ENCODE data around the gene NMT1.

NMT1 gene

DNA sequence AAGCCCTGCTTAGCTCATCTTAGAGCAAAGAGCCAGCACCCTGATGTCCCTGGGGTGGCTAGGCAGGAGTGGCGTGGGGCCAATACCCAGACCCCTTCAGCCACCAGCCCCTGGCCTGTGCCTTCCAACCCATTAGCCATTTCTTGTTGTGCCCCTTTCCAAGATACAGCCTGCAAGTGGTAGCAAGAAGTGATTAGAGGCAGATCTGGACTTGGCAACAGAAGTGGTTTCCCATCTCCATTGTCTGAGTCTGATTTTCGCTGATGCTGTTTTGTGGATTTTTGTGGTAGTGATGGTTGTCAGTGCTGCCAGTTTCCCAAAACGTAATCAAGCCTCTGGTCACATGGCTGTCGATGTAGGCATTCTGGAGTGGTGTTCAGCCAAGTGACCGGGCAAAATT is 45.5 kb downstream of the NMT1 start:
- no peak for DNase-seq

- no peak for DNase-seq
Measured at GRCh38 chr17:45107293-45108010, 46.3 kb downstream of the NMT1 start.

DNA sequence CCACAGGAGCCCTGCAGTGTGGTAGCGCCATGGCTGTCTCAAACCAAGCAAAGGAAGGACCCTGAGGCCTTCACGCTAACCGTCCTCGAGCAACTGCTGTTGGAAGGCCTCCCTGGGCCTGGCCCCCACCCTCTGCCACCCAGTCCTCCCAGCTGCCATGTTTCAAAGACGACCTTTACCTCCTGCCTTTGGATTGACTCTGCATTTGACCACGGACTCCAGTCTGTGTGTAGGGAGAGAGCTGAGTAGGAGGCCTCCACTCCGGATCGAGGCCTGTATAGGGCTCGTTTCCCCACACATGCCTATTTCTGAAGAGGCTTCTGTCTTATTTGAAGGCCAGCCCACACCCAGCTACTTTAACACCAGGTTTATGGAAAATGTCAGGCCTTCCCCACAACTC is 46.9 kb downstream of the NMT1 start:
- no peak for DNase-seq

- no peak for DNase-seq
Measured at GRCh38 chr17:45108595-45109521, 47.7 kb downstream of the NMT1 start.

DNA sequence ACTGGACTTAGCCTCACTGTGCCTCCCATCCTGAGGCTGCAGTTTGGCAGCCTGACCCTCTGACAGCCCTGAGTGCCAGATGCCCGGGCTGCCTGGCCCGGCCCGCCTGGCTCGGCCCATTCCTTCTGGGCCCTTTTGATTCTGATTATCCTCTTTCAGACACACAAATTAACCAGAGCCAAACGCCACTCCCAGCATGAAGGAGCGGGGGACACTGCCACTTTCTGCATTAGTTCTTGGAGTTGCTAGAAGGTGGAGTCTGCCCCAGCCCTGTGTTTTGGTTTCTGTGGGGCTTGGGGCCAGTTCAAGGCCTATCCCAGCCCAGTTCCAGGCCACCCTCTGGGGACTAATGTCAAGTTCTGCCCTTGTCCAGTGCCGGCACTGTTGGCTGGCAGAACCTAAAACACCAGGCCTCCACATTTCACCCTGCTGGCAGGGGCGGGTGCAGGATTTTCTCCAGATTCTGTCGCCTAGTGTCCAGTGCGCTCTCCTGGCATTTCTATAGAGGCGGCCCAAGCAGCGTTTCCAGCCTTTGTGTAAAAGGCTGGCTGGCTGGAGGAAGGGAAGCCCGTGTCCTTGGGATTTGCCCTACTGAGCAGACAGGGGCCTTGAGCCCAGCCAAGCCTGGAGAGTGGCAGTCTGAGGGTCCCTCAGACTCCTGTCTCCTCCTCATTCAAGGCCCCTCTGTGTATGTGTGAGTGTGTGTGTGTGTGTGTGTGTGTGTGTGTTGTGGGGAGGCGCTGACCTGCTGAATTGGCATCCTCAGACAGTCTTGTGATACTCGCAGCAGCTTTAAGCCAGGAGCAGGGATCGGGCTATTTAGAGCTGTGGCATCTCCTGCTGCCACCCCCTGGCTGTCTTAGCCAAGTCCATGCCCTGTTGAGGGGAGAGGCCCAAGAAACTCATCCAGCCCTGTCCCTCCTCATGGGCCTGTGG is 49.8 kb downstream of the NMT1 start:
- no peak for DNase-seq

DNA sequence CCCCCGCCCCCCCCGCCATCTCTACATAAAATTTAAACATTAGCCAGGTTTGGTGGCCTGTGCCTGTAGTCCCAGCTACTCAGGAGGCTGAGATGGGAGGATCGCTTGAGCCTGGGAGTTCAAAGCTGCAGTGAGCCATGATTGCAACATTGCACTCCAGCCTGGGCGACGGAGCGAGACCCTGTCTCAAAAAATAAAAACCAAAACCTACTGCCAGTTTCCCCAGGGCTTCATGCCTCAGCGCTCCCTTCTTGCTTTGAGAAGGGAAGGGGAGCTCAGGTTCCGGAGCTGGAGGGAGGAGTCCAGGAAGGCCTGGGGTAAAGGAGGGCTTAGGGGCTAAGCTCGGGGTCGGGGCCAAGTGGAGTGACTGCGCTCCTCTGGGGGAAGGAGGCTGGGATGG is 50.7 kb downstream of the NMT1 start:
- DNase-seq, result no peak

DNA sequence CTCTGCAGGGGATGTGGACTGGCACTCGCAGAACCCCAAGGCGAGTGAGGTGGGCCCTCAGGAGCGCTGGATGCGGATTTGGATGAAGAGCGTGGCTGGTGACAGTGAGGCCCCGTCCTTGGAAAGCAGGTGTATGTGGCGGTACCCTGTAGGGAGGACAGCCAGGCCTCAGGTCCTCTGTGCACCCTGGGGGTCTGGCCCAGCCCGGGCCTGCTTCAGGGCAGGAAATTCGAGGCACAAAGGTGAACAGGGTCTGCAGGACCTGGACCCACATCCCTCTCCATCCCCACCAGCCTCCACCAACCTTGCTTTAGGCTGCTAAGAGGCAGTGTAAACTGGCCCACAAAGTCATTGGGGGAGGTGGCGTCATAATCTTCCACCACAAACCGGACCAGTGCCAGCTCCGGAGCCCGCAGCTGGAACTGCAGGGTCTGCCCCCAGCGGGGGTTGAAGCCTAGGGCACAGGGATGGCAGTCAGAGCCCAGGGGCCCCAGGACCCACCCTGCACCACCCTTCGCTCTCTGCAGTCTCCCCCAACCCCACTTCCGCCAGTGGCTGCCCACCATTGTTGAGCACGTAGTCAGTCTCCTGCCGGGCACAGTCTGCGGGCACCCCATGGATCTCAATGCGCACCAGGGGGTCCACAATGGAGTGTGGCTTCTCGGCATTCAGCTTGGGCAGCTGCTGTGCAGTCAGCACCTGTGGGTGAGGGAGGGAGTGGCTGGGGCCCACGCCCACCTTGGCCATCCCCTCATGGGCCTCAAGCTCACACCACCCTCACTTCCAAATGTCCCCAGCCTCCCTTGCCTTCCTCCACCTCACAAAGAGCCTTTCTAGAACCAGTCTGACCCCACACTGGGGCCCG is 51.7 kb downstream of the NMT1 start:
- no peak for DNase-seq

GRCh38 chr17:45113424-45113754 is 52.3 kb downstream of the NMT1 start:
- no peak for DNase-seq

DNA sequence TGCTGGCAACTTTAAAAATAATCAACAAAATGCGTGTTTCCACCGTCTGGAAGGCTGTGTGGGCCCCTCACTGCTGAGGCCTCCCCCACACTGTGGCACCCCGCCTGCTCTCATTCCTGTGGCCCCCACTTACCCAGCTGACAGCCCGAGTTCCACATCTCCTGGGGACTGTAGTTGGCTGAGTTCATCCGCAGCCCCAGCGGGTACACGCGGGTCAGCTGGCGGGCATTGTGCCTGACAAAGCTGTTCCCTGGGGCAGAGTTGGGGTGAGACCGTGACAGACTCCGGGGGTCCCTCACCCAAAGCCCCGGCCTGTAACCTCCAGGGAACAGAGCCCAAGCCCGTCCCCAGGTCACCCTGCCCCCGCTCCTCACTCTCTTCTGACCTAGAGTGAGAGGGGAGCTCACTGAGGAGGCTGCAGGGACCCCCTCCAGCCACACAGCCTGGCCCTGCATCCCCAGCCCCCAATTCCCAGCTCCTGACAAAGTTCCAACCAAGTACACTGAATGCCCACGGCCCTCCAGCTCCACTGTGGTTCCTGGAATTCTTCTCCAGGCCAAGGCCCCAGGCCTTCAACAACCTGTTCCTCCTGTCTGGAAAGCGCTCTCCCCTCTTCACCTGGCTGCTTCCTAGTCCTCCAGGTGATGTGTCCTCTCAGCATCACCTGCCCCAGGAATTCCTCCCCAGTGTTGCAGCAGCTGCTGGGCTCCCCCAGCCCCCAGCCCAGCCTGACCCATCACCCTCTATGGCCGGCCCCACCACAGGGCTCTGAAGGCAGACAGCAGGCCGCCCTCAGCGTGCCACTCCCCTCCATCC is 53.2 kb downstream of the NMT1 start:
- DNase-seq, result no peak

DNA sequence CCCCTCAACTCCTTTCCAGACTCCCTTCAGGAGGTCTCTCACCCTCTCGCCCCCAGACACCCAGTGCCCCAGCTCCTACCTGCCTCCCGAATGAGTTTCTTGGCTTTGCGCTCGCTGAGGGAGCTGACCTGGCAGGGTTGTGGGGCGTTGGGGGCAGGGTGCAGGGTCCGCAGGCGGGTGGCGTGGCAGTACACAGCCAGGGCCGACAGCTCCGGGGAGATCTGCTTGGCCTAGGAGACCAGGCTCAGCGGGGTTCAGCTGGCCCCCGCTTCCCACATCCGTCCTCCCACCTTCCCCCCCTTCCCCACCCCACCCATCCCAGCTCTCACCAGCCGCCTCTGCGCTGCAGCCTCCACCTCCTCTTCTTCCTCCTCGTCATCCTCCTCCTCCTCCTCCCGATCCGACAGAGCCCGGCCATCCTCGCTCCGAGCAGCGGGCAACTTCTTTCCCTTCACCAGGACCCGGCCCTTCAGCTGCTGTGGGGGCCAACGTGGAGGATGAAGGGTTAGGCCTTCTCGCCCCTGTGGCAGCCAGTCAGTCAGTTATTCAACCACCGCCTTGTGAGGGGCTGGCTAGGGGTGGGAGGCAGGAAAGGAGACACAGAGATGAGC is 54.0 kb downstream of the NMT1 start:
- no peak for DNase-seq

DNA sequence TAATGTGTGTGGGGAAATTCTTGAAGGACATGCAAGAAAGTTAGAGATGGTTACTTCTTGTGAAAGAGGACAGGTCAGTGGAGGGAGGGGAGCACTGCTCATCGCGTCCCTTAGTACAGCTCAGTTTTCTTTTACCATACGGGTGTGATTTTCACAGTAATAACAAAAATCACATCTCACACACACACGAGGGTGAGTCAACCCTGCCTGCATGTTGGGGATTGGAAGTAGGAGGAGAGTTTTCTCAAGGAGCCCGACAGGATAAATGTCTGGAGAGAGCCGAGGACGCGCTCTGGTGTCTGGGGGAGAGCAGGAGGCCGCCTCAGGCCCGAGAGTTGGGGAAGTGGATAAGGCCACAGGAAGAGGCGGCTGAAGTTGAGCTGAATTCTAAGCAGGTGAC is 54.8 kb downstream of the NMT1 start:
- DNase-seq, result no peak

DNA sequence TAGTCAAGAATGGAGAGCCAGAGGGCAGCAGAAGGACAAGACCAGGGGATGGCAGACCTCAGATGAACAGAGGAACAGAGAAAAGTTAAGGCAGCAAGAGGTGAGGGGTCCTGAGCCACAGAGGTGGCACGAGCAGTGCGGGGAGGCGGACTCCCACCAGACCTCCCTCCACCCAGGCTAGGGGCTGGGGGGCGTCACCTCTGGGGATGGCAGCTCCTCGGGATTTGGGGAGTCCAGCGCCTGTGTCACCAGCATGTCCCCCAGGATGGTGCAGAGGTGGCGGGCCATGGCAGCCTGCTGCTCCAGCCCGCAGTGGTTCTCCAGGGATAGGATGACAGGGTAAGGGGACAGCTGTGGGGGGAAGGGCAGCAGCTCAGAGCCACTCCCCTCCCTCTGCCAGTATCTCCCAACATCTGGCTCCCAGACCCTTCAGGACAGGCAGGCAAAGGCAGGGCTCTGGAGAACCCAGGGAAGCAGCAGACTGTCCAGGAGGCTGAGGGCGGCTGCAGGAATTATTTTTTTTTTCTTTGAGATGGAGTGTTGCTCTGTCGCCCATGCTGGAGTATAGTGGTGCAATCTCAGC is 55.4 kb downstream of the NMT1 start:
- DNase-seq, result no peak

- DNase-seq, result no peak
Measured at GRCh38 chr17:45117334-45117733, 56.2 kb downstream of the NMT1 start.

DNA sequence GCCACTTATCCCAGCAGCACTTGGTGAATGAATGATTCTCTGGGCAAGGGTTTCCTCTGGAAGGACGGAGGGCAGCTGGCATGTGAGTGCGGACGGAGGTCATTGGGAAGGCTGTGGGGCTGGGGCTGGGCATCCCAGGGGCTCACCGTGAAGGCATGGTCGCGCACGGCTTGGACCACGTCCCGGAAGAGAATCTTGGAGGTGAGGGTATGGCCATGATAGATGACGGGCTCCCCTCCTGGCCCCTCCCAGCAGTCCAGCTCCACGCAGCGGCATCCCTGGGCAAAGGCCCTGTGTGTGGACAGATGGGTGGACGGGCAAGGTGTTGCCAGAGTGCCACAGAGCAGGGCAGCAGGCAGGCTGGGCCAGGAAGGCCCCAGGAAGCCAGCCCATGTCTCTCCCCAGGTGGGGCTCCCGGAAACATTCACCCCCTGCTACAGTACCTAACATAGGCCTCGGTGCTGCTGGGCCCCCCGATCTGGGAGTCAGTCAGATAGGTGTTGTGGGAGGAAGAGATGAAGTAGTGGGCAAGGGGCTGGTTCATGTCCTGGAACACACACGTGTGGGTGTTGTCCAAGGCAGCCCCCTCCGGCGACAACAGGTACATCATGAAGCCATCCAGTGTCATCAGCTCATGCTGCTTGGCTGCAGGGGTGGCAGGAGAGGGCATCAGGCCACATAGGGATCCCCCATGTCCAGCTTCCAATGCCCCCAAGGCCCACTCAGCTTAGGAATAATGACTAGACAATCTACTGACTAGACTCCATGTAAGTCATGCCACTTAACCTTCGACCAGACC is 56.9 kb downstream of the NMT1 start:
- no peak for DNase-seq

- no peak for DNase-seq
Measured at GRCh38 chr17:45118691-45119090, 57.6 kb downstream of the NMT1 start.

DNA sequence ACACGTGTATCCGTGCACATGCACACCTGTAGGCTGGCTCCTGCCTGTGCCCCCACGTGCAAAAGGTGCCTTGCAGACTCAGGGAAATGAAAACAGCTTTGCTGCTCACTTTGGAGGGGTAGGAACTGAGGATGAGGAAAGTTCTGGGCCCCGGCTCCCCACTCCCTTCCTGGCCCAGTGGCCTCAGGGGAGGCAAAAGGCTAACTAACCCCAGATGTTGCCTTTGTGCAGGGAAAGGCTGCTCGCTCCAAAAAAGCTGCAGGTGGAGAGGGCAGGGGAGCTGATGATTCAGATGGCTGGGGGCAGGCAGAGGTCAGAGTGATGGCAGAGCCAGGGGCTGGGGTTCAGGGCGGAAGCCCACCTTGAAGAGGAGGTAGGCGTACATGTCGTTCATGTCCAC is 58.8 kb downstream of the NMT1 start:
- no peak for DNase-seq

- DNase-seq, result no peak
Measured at GRCh38 chr17:45120558-45120957, 59.4 kb downstream of the NMT1 start.

GRCh38 chr17:45121055-45121454 is 59.9 kb downstream of the NMT1 start:
- DNase-seq, result no peak

DNA sequence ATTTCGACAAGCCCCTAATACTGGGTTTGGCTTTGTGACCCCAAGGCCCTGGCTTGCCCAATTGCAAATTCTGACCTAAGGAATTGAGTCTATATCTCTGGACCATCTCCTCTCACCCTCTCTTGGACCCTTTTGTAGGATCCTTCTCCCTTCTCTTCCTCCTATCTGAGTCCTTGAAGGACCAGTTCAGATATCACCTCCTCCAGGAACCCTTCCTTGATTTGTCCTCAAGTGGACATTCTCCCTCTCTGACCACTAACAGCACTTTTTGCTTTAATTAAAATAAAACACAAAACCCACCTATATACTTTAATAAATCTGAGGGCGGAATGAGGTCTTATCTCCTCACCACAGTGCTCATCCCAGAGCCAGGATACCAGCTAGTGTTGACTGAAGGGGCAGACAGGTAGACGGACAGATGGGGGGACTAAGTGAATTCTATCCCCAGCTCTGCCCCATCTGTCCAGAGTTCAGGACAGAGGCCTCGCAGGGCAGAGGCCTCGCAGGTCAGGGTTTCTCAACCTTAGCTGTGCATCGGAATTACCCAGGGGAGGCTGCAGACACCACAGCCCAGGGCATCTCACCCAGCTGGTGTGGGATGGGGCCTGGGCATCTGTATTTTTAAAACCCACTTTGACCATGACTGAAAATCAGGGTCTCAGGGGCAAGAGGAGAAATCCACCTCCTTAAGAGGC is 62.1 kb downstream of the NMT1 start:
- DNase-seq, result no peak
